ENCODE results near the gene UNC119B.

UNC119B gene

DNA sequence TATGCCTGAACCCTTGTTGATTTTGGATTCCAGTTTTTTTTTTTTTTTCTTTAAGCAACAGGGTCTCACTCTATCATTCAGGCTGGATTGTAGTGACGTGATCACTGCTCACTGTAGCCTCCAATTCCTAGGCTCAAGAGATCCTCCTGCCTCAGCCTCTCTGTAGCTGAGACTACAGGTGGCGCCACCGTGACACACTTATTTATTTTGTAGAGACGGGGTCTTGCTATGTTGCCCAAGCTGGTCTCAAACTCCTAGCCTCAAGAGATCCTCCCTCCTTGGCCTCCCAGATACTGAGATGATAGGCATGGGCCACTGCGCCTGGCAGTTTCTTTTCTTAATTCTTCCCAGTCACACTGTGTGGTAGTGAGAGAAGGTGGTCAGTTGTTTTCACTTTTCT lies 40.5 kb downstream of the UNC119B start:
- Histone ChIP-seq H3K18ac (ENCODE audit: low read length) (no peak overlapping the region), H2BK5ac (ENCODE audit: low read length) (no peak overlapping the region), H2BK12ac (ENCODE audit: low read length) (no peak overlapping the region), H3K36me3 (replicated peaks in 1 of 2; ENCODE audit: control insufficient read depth in 2 of 2, insufficient read depth in 2 of 2, low read length in 2 of 2) (no peaks in the 10 kb centered on the region), H3K9me3 (replicated peaks in 1 of 2; ENCODE audit: control insufficient read depth in 2 of 2, insufficient read depth in 1 of 2, low read depth in 1 of 2, low read length in 2 of 2) (no peaks in the 10 kb centered on the region), H3K4me1 (ENCODE audit: control insufficient read depth in 2 of 2, insufficient read depth in 1 of 2, low read depth in 1 of 2, low read length in 2 of 2) (peaks cover 0 to 3% of the 10 kb centered on the region in 2 donors), H2AK5ac (ENCODE audit: low read depth, low read length) (no peak overlapping the region), H3K4me3 (ENCODE audit: low read length in 2 of 2) (no peak overlapping the region), H4K8ac (ENCODE audit: low read depth, low read length) (no peak overlapping the region), H3K27ac (replicated peaks; ENCODE audit: low read length) (no peak overlapping the region), H3K14ac (ENCODE audit: low read length) (no peak overlapping the region), H3K9ac (ENCODE audit: low read depth, low read length, poor library complexity) (no peak overlapping the region), H4K91ac (ENCODE audit: low read depth, low read length, poor library complexity) (no peak overlapping the region), H3K4me2 (ENCODE audit: insufficient read depth, low read length, poor library complexity, severe bottlenecking) (no peak overlapping the region), H2BK120ac (ENCODE audit: low read depth, low read length) (no peak overlapping the region), H2AFZ (ENCODE audit: low read length) (no peak overlapping the region), H3K4ac (ENCODE audit: low read length) (no peak overlapping the region), H3K23ac (ENCODE audit: low read depth, low read length, poor library complexity) (no peak overlapping the region), H2BK15ac (ENCODE audit: low read length) (no peak overlapping the region), H3K27me3 (ENCODE audit: control insufficient read depth in 3 of 3, insufficient read depth in 3 of 3, low read depth in 1 of 3, low read length in 3 of 3) (no peaks in the 10 kb centered on the region), H3K79me1 (ENCODE audit: low read depth, low read length) (no peaks in the 10 kb centered on the region)
- no peak for DNase-seq (ENCODE audit: low spot score)
- no CpG with 5 or more reads among the region's 5 CpGs for WGBS, 2 donors (ENCODE audit: extremely low coverage in 2 of 2, insufficient read length in 2 of 2, insufficient replicate concordance in 1 of 2)

DNA sequence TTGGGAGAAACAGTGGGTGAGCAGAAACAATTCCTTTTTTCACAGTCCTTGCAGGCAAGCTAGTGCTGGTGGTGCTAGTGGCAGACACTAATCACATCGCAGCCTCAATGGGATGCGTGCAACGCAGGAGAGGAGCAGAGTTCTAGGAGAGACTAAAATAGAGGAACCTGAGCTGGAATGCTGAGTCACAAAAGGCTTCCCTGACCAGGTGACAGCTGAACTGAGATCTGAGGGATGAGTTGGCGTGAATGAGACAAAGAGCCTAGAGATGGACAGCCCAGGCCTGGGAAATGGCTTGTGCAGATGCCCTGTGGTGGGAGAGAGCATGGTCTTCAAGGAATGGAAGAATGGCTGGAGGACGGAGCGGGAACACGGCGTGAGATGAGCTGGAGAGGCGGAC lies 41.1 kb downstream of the UNC119B start:
- H2AFZ ChIP-seq (ENCODE audit: low read length): no peak overlapping the region
- H3K36me3 ChIP-seq (replicated peaks in 1 of 2; ENCODE audit: control insufficient read depth in 2 of 2, insufficient read depth in 2 of 2, low read length in 2 of 2): no peaks in the 10 kb centered on the region
- H2AK5ac ChIP-seq (ENCODE audit: low read depth, low read length): no peak overlapping the region
- H3K4me3 ChIP-seq (ENCODE audit: low read length in 2 of 2): peak overlapping the region in 1 of 2 donors; percentile 47
- no peak overlapping the region for H4K8ac ChIP-seq (ENCODE audit: low read depth, low read length)
- H3K79me1 ChIP-seq (ENCODE audit: low read depth, low read length): no peaks in the 10 kb centered on the region
- no peak overlapping the region for H3K4ac ChIP-seq (ENCODE audit: low read length)
- WGBS, 2 donors (ENCODE audit: extremely low coverage in 2 of 2, insufficient read length in 2 of 2, insufficient replicate concordance in 1 of 2): no CpG with 5 or more reads among the region's 9 CpGs
- H3K27me3 ChIP-seq (ENCODE audit: control insufficient read depth in 3 of 3, insufficient read depth in 3 of 3, low read depth in 1 of 3, low read length in 3 of 3): no peaks in the 10 kb centered on the region
- DNase-seq (ENCODE audit: low spot score): no peak
- H3K23ac ChIP-seq (ENCODE audit: low read depth, low read length, poor library complexity): no peak overlapping the region
- H2BK120ac ChIP-seq (ENCODE audit: low read depth, low read length): no peak overlapping the region
- no peak overlapping the region for H2BK12ac ChIP-seq (ENCODE audit: low read length)
- H2BK5ac ChIP-seq (ENCODE audit: low read length): no peak overlapping the region
- no peak overlapping the region for H3K4me2 ChIP-seq (ENCODE audit: insufficient read depth, low read length, poor library complexity, severe bottlenecking)
- H3K27ac ChIP-seq (replicated peaks; ENCODE audit: low read length): no peak overlapping the region
- peak overlapping the region; percentile 28 for H3K18ac ChIP-seq (ENCODE audit: low read length)
- peaks cover 0 to 3% of the 10 kb centered on the region in 2 donors for H3K4me1 ChIP-seq (ENCODE audit: control insufficient read depth in 2 of 2, insufficient read depth in 1 of 2, low read depth in 1 of 2, low read length in 2 of 2)
- no peak overlapping the region for H4K91ac ChIP-seq (ENCODE audit: low read depth, low read length, poor library complexity)
- no peaks in the 10 kb centered on the region for H3K9me3 ChIP-seq (replicated peaks in 1 of 2; ENCODE audit: control insufficient read depth in 2 of 2, insufficient read depth in 1 of 2, low read depth in 1 of 2, low read length in 2 of 2)
- no peak overlapping the region for H2BK15ac ChIP-seq (ENCODE audit: low read length)
- peak overlapping the region; percentile 64 for H3K14ac ChIP-seq (ENCODE audit: low read length)
- no peak overlapping the region for H3K9ac ChIP-seq (ENCODE audit: low read depth, low read length, poor library complexity)

GRCh38 chr12:120754792-120755191 lies 44.5 kb downstream of the UNC119B start:
- no peak overlapping the region for H4K91ac ChIP-seq (ENCODE audit: low read depth, low read length, poor library complexity)
- H3K36me3 ChIP-seq (replicated peaks in 1 of 2; ENCODE audit: control insufficient read depth in 2 of 2, insufficient read depth in 2 of 2, low read length in 2 of 2): peaks cover 0 to 1% of the 10 kb centered on the region in 2 donors
- H3K4me1 ChIP-seq (ENCODE audit: control insufficient read depth in 2 of 2, insufficient read depth in 1 of 2, low read depth in 1 of 2, low read length in 2 of 2): peaks cover 0 to 3% of the 10 kb centered on the region in 2 donors
- H2AK5ac ChIP-seq (ENCODE audit: low read depth, low read length): no peak overlapping the region
- DNase-seq (ENCODE audit: low spot score): no peak
- no peak overlapping the region for H3K18ac ChIP-seq (ENCODE audit: low read length)
- no peak overlapping the region for H2BK12ac ChIP-seq (ENCODE audit: low read length)
- H3K27me3 ChIP-seq (ENCODE audit: control insufficient read depth in 3 of 3, insufficient read depth in 3 of 3, low read depth in 1 of 3, low read length in 3 of 3): no peaks in the 10 kb centered on the region
- H2BK120ac ChIP-seq (ENCODE audit: low read depth, low read length): no peak overlapping the region
- no peak overlapping the region for H2AFZ ChIP-seq (ENCODE audit: low read length)
- H4K8ac ChIP-seq (ENCODE audit: low read depth, low read length): no peak overlapping the region
- no peak overlapping the region for H3K27ac ChIP-seq (replicated peaks; ENCODE audit: low read length)
- H3K4me2 ChIP-seq (ENCODE audit: insufficient read depth, low read length, poor library complexity, severe bottlenecking): no peak overlapping the region
- H2BK15ac ChIP-seq (ENCODE audit: low read length): no peak overlapping the region
- H3K14ac ChIP-seq (ENCODE audit: low read length): no peak overlapping the region
- H3K79me1 ChIP-seq (ENCODE audit: low read depth, low read length): no peaks in the 10 kb centered on the region
- no peak overlapping the region for H3K9ac ChIP-seq (ENCODE audit: low read depth, low read length, poor library complexity)
- no peak overlapping the region for H3K23ac ChIP-seq (ENCODE audit: low read depth, low read length, poor library complexity)
- no peaks in the 10 kb centered on the region for H3K9me3 ChIP-seq (replicated peaks in 1 of 2; ENCODE audit: control insufficient read depth in 2 of 2, insufficient read depth in 1 of 2, low read depth in 1 of 2, low read length in 2 of 2)
- no peak overlapping the region for H2BK5ac ChIP-seq (ENCODE audit: low read length)
- H3K4me3 ChIP-seq (ENCODE audit: low read length in 2 of 2): no peak overlapping the region
- no peak overlapping the region for H3K4ac ChIP-seq (ENCODE audit: low read length)

- H2BK5ac ChIP-seq (ENCODE audit: low read length): no peak overlapping the region
- H2AFZ ChIP-seq (ENCODE audit: low read length): no peak overlapping the region
- no peak overlapping the region for H2BK15ac ChIP-seq (ENCODE audit: low read length)
- H4K8ac ChIP-seq (ENCODE audit: low read depth, low read length): no peak overlapping the region
- no peaks in the 10 kb centered on the region for H3K27me3 ChIP-seq (ENCODE audit: control insufficient read depth in 3 of 3, insufficient read depth in 3 of 3, low read depth in 1 of 3, low read length in 3 of 3)
- H3K79me1 ChIP-seq (ENCODE audit: low read depth, low read length): no peaks in the 10 kb centered on the region
- no peak overlapping the region for H3K27ac ChIP-seq (replicated peaks; ENCODE audit: low read length)
- H3K4me2 ChIP-seq (ENCODE audit: insufficient read depth, low read length, poor library complexity, severe bottlenecking): no peak overlapping the region
- no peak overlapping the region for H3K14ac ChIP-seq (ENCODE audit: low read length)
- DNase-seq (ENCODE audit: low spot score): no peak
- H3K9ac ChIP-seq (ENCODE audit: low read depth, low read length, poor library complexity): no peak overlapping the region
- H3K36me3 ChIP-seq (replicated peaks in 1 of 2; ENCODE audit: control insufficient read depth in 2 of 2, insufficient read depth in 2 of 2, low read length in 2 of 2): peaks cover 2 to 6% of the 10 kb centered on the region in 2 donors
- no peaks in the 10 kb centered on the region for H3K9me3 ChIP-seq (replicated peaks in 1 of 2; ENCODE audit: control insufficient read depth in 2 of 2, insufficient read depth in 1 of 2, low read depth in 1 of 2, low read length in 2 of 2)
- H4K91ac ChIP-seq (ENCODE audit: low read depth, low read length, poor library complexity): no peak overlapping the region
- no peak overlapping the region for H3K4me3 ChIP-seq (ENCODE audit: low read length in 2 of 2)
- no peak overlapping the region for H2BK120ac ChIP-seq (ENCODE audit: low read depth, low read length)
- no peak overlapping the region for H3K4ac ChIP-seq (ENCODE audit: low read length)
- H2BK12ac ChIP-seq (ENCODE audit: low read length): no peak overlapping the region
- H3K4me1 ChIP-seq (ENCODE audit: control insufficient read depth in 2 of 2, insufficient read depth in 1 of 2, low read depth in 1 of 2, low read length in 2 of 2): peaks cover 0 to 3% of the 10 kb centered on the region in 2 donors
- H2AK5ac ChIP-seq (ENCODE audit: low read depth, low read length): no peak overlapping the region
- no peak overlapping the region for H3K18ac ChIP-seq (ENCODE audit: low read length)
- H3K23ac ChIP-seq (ENCODE audit: low read depth, low read length, poor library complexity): no peak overlapping the region
These were observed 45.0 kb downstream of the UNC119B start for GRCh38 chr12:120755269-120755668.

All from neuronal stem cell (in vitro differentiated cells).